Ectodermal cell (in vitro differentiated cells): Measurements from ENCODE around the gene RBBP9.

ENCODE experiments used
- H3K27ac ChIP-seq: 2 replicates; pipeline ENCODE4 v1.7.0; 2013; ENCODE audit warnings: mild to moderate bottlenecking, low read depth, low read length; ENCODE audit not compliant: insufficient read depth, poor library complexity, severe bottlenecking
- H3K27me3 ChIP-seq: 2 replicates; pipeline ENCODE4 v1.7.0; 2013; ENCODE audit warnings: mild to moderate bottlenecking, low read length; ENCODE audit not compliant: insufficient read depth, control insufficient read depth, poor library complexity, severe bottlenecking
- H3K36me3 ChIP-seq: one replicate; pipeline ENCODE4 v1.7.0; 2013; ENCODE audit warnings: low read length; ENCODE audit not compliant: control insufficient read depth, insufficient read depth
- H3K4me1 ChIP-seq: one replicate; pipeline ENCODE4 v1.7.0; 2013; ENCODE audit warnings: low read length; ENCODE audit not compliant: control insufficient read depth, insufficient read depth
- H3K4me3 ChIP-seq: 2 replicates; pipeline ENCODE4 v1.7.0; 2013; ENCODE audit warnings: low read depth, low read length, control low read depth; ENCODE audit not compliant: insufficient read depth
- H3K9me3 ChIP-seq: 2 replicates; pipeline ENCODE4 v1.7.0; 2013; ENCODE audit warnings: mild to moderate bottlenecking, low read length, moderate library complexity; ENCODE audit not compliant: control insufficient read depth
- WGBS, 2 experiments: methylation state at CpG; one replicate each; pipeline ENCODE4 v1.1.7; 2013; ENCODE audit warnings: missing lambda C conversion rate in 2 of 2; 5-methylcytosine and 5-hydroxymethylcytosine counted together

Gene RBBP9

GRCh38 chr20:18466894-18467730 lies 29.9 kb downstream of the RBBP9 start, which contains the start of the genes DZANK1 and POLR3F:
DZANK1 (minus strand) TSS chr20:18467030; CDS start chr20:18465358, 1,672 bp downstream.
POLR3F (plus strand) TSS chr20:18467390; CDS start chr20:18467507, 117 bp downstream.
- 0% methylated on average over 57 of the region's 57 CpGs for WGBS, 2 experiments
- H3K27me3 ChIP-seq = no peaks in the 10 kb centered on the region
- no peaks in the 10 kb centered on the region for H3K9me3 ChIP-seq

DNA sequence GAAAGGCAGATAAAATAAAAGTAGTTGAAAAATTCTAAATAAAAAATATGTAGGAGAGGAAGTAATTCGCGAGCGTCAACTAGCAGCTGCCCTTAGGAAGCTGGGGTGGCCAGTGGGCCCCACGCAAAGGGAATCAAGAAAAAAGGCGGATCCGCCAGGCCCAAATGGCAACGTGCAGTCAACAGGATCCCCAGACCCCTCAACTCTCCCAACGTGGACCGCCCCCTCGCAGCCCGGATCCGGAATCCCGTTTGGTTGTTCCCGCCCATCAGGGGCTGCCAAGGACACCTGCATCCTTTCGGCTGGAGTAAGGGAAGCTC lies 30.5 kb downstream of the RBBP9 start:
- Histone ChIP-seq H3K36me3 (peaks cover 4% of the 10 kb centered on the region), H3K9me3 (no peaks in the 10 kb centered on the region), H3K4me3 (peak overlapping the region; percentile 100), H3K27ac (peak overlapping the region; percentile 100), H3K4me1 (peaks cover 4% of the 10 kb centered on the region), H3K27me3 (no peaks in the 10 kb centered on the region)
- 0% methylated on average over 15 of the region's 15 CpGs for WGBS, 2 experiments

More at GRCh38 chr20:18466894-18467730, 29.9 kb downstream of the RBBP9 start, which contains the start of the genes DZANK1 and POLR3F:
- Histone ChIP-seq H3K36me3 (peaks cover 4% of the 10 kb centered on the region), H3K27ac (peak within 1 kb of the TSS; percentile 100), H3K4me3 (peak within 1 kb of the TSS; percentile 100), H3K4me1 (peaks cover 4% of the 10 kb centered on the region)

DNA sequence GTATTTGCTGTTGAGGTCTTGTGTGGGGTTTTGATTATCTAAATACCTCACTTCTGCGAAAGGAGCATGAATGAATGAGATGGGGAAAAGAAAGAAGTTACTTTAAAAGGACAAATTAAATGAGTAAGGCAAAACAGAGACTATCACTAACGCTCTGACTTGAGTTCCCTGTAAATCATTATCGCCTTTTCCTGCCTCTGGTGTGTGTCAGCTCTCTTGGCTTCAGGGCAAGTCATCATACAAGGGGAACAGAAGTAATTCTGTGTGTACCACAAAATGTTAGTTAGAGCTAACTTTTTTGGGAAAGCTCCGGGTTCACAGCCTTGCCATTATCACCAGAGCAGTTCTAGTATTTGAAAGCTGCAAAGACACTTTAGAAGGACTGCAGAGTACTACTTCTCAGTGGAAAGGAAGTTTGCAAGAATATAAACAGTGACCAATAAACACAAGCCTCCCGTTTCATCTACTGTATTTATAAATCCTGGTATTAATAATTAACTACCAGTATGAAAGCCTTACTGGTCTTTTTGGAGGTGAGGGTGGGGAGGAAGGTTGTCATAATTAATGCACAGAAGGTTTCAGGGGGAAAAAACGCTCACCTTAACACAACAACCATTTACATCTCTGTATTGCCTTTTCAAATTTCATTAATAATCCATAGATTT lies 31.4 kb downstream of the RBBP9 start:
- H3K27me3 ChIP-seq = no peaks in the 10 kb centered on the region
- no peak overlapping the region for H3K27ac ChIP-seq
- H3K4me3 ChIP-seq = peak overlapping the region; percentile 100
- no peaks in the 10 kb centered on the region for H3K9me3 ChIP-seq
- 91 to 92% methylated on average over 5 of the region's 6 CpGs for WGBS, 2 experiments
- H3K36me3 ChIP-seq = peaks cover 2% of the 10 kb centered on the region
- peaks cover 4% of the 10 kb centered on the region for H3K4me1 ChIP-seq

DNA sequence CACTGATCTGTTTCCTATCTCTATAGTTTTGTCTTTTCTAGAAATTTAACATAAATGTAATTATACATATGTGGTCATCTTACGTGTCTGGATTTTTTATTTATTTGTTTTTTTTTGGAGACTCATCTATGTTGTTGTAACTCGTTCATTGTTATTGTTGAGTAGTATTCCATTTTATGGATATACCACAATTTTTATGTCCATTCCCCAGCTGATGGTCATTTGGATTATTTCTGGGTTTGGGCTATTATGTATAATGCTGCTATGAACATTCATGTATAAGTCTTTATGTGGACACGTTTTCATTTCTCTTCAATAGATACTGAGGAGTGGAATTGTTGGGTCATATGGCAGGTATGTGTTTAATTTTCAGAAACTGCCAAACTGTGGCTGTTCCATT lies 40.4 kb downstream of the RBBP9 start:
- Histone ChIP-seq H3K27me3 (no peaks in the 10 kb centered on the region), H3K36me3 (no peaks in the 10 kb centered on the region), H3K9me3 (no peaks in the 10 kb centered on the region), H3K27ac (no peak overlapping the region), H3K4me1 (no peaks in the 10 kb centered on the region), H3K4me3 (no peak overlapping the region)
- WGBS, 2 experiments = 90 to 92% methylated on average over 2 of the region's 3 CpGs

DNA sequence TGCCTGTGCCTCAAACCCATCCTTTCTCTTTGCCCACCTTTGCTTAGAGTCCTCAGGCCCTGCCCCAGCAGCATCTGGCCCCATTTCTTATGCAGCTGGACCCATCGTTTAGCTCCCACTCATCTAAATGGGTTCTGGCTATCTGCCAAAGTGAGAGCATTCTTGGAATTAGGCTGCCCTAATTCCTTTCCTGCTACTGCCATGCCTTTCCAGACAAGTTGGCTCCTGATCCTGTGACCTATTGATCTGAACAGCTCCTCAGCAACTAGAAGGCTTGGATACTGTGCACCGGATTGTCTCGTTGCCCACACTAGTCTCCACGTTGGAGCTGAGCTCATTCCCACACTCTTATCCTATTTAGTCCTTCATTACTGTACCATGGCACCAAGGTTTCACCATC lies 53.1 kb downstream of the RBBP9 start:
- 94 to 98% methylated on average over 4 of the region's 4 CpGs for WGBS, 2 experiments
- Histone ChIP-seq H3K4me3 (no peak overlapping the region), H3K36me3 (no peaks in the 10 kb centered on the region), H3K27ac (no peak overlapping the region), H3K4me1 (no peaks in the 10 kb centered on the region), H3K27me3 (no peaks in the 10 kb centered on the region), H3K9me3 (no peaks in the 10 kb centered on the region)

GRCh38 chr20:18440403-18440802 lies 56.6 kb downstream of the RBBP9 start:
- H3K27ac ChIP-seq = no peak overlapping the region
- no peaks in the 10 kb centered on the region for H3K4me1 ChIP-seq
- no peaks in the 10 kb centered on the region for H3K27me3 ChIP-seq
- 0% methylated on average over 1 of the region's 1 CpG for WGBS, 2 experiments
- H3K9me3 ChIP-seq = no peaks in the 10 kb centered on the region
- no peak overlapping the region for H3K4me3 ChIP-seq
- H3K36me3 ChIP-seq = no peaks in the 10 kb centered on the region

- Histone ChIP-seq H3K27me3 (no peaks in the 10 kb centered on the region), H3K9me3 (no peaks in the 10 kb centered on the region), H3K27ac (no peak overlapping the region), H3K4me1 (no peaks in the 10 kb centered on the region), H3K36me3 (no peaks in the 10 kb centered on the region), H3K4me3 (no peak overlapping the region)
- WGBS, 2 experiments = 94 to 95% methylated on average over 1 of the region's 2 CpGs
These were observed 60.2 kb downstream of the RBBP9 start for GRCh38 chr20:18436847-18437246.
